Peyer's patch (tissue), 4 donors: Measurements from ENCODE around the gene TMPRSS3. TPM values are rescaled to one million over a fixed set of nuclear protein-coding genes. Genes with fewer than 3 reads are reported as not detected.

Experiments used
- DNase-seq, 3 donors: peaks; one replicate each; pipeline ENCODE4 v3.0.0-alpha.2; 2017 to 2019
- H3K27ac ChIP-seq, 4 donors: fragments of 200-600 bp; sonication (generic); one replicate each; pipeline ENCODE4 v1.5.1; 2016 to 2019
- H3K27me3 ChIP-seq, 2 donors: fragments of 200-600 bp; sonication (generic); one replicate each; pipeline ENCODE4 v1.5.1; 2019
- H3K36me3 ChIP-seq, 3 donors: fragments of 200-600 bp; sonication (generic); one replicate each; pipeline ENCODE4 v1.5.1; 2016 to 2019
- H3K4me1 ChIP-seq, 4 donors: fragments of 200-600 bp; sonication (generic); one replicate each; pipeline ENCODE4 v1.5.1; 2016 to 2019
- H3K4me3 ChIP-seq, 4 donors: fragments of 200-600 bp; sonication (generic); 1 replicate in 3 of 4; 2 replicates in 1 of 4; pipeline ENCODE4 v1.5.1; 2016 to 2019; ENCODE audit warnings: mild to moderate bottlenecking in 1 of 4
- H3K9me3 ChIP-seq, 4 donors: fragments of 200-600 bp; sonication (generic); one replicate each; pipeline ENCODE4 v1.5.1; 2016 to 2019; ENCODE audit warnings: mild to moderate bottlenecking in 1 of 4
- POLR2A ChIP-seq, 2 donors: fragments of 450-650 bp; IDR thresholded peaks; one replicate each; pipeline ENCODE4 v1.5.1; 2017; ENCODE audit warnings: antibody characterized with exemption in 2 of 2, mild to moderate bottlenecking in 2 of 2, moderate library complexity in 2 of 2
- total RNA-seq, 4 donors: library from RNA; depleted of rRNA; stranded (reverse); fragments of >200 nt; gene quantifications; one replicate each; pipeline ENCODE4 v1.1.0, GENCODE V29; 2016
- TF ChIP-seq, protein P1 (sequence below), 6 experiments: fragments of 450-650 bp in 4 of 6; fragments of 200-600 bp in 2 of 6; sonication (generic) in 1 of 6; IDR thresholded peaks; one replicate each; pipeline ENCODE4 v1.5.1; 2017 to 2019; ENCODE audit warnings: antibody characterized with exemption in 6 of 6, mild to moderate bottlenecking in 3 of 6, moderate library complexity in 1 of 6

TMPRSS3 gene
- total RNA-seq, 4 donors from 2014 or later: 0.54 to 2.5 TPM; not detected in 2

DNA sequence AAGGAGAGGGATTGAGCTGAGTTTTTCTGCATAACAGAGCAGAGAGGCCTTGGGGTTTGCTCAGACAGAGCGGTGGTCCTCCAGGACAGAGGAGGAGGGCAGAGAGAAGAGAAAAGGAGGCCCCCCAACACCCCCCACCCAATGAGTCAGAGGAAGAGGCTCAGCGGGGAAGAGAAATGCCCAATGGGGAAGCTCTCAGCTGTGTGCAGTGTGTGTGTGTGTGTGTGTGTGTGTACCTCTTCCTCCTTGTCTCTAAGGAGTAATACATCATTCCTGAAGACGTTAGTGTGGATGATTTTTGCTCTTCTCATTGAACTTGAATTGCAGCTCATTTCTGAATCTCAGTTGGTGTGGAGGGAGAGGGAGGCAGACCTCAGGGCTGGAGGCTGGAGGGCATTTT is 8.7 kb downstream of the TMPRSS3 start:
- Histone ChIP-seq H3K27ac (no peak overlapping the region), H3K27me3 (no peaks in the 10 kb centered on the region), H3K36me3 (no peaks in the 10 kb centered on the region), H3K9me3 (no peaks in the 10 kb centered on the region), H3K4me1 (peaks cover 0 to 16% (median 4%) of the 10 kb centered on the region in 4 donors), H3K4me3 (no peak overlapping the region)
- no peak for DNase-seq
- TF ChIP-seq, protein P1, sequence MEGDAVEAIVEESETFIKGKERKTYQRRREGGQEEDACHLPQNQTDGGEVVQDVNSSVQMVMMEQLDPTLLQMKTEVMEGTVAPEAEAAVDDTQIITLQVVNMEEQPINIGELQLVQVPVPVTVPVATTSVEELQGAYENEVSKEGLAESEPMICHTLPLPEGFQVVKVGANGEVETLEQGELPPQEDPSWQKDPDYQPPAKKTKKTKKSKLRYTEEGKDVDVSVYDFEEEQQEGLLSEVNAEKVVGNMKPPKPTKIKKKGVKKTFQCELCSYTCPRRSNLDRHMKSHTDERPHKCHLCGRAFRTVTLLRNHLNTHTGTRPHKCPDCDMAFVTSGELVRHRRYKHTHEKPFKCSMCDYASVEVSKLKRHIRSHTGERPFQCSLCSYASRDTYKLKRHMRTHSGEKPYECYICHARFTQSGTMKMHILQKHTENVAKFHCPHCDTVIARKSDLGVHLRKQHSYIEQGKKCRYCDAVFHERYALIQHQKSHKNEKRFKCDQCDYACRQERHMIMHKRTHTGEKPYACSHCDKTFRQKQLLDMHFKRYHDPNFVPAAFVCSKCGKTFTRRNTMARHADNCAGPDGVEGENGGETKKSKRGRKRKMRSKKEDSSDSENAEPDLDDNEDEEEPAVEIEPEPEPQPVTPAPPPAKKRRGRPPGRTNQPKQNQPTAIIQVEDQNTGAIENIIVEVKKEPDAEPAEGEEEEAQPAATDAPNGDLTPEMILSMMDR (IDR thresholded peaks at IDR 0.05): no peak
- no peak for TF ChIP-seq POLR2A (IDR thresholded peaks at IDR 0.05)

DNA sequence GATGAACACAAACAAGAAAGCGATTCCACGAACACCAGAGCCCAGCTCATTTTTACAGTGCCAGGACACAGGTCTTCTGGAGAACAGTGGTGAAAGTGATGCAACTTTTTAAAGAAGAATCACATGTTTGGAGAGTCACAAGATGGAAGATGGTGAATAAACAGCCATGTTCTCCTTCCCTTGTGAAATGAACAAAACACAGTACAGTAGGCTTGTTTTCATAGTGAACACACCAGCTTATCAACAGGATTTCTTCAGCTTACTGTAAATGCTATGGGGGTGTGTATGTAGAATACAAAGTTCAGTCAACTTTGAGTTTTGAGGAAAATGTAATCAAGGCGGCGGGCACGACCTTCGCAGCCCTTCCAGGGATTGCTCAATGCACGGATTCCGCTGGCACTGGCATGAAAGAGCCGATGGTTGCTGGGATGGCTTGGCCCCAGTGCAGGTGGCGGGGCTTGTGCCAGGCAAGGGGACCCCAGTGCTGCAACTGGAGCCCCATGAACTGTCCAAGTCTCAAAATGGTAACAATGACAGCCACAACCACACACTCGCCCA is 9.7 kb downstream of the TMPRSS3 start:
- Histone ChIP-seq H3K27ac (peak overlapping the region in 2 of 4 donors; percentile 54 to 77), H3K4me1 (peaks cover 0 to 16% (median 4%) of the 10 kb centered on the region in 4 donors), H3K4me3 (no peak overlapping the region), H3K9me3 (peaks cover 0 to 4% (median 0%) of the 10 kb centered on the region in 4 donors), H3K36me3 (no peaks in the 10 kb centered on the region), H3K27me3 (no peaks in the 10 kb centered on the region)
- DNase-seq: peak in 2 of 3 donors; percentile 71 to 77
- TF ChIP-seq POLR2A (IDR thresholded peaks at IDR 0.05): no peak
- TF ChIP-seq, protein P1 (IDR thresholded peaks at IDR 0.05): no peak

- Histone ChIP-seq H3K9me3 (peaks cover 0 to 4% (median 0%) of the 10 kb centered on the region in 4 donors), H3K4me1 (peaks cover 0 to 16% (median 4%) of the 10 kb centered on the region in 4 donors), H3K36me3 (no peaks in the 10 kb centered on the region), H3K4me3 (no peak overlapping the region), H3K27me3 (no peaks in the 10 kb centered on the region), H3K27ac (peak overlapping the region in 2 of 4 donors; percentile 54 to 77)
- TF ChIP-seq, protein P1 (IDR thresholded peaks at IDR 0.05): no peak
- no peak for TF ChIP-seq POLR2A (IDR thresholded peaks at IDR 0.05)
- peak in 1 of 3 donors; percentile 28 for DNase-seq
Observed at GRCh38 chr21:42385619-42386018, 10.2 kb downstream of the TMPRSS3 start.

DNA sequence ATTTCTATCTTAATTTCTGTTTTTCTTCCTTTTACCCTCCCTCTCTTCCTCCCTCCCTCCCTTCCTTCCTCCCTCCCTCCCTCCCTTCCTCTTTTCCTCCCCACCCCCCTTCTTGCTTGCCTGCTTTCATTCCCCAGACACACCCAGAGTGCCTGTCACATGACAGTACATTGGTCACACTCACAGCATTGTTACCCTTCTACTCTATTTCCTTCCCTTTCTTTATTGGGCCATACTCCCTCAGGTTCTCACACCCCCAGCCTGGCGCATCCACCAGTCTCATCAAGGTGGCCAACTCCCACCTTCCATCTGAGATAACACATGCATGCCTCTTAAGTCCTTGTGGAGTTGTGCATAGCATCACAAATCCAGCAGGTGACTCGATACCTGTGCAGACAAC is 10.9 kb downstream of the TMPRSS3 start:
- peak overlapping the region in 2 of 4 donors; percentile 57 to 77 for H3K27ac ChIP-seq
- DNase-seq: peak in 2 of 3 donors; percentile 58 to 78
- peaks cover 0 to 4% (median 0%) of the 10 kb centered on the region in 4 donors for H3K9me3 ChIP-seq
- no peaks in the 10 kb centered on the region for H3K27me3 ChIP-seq
- TF ChIP-seq, protein P1 (IDR thresholded peaks at IDR 0.05): no peak
- TF ChIP-seq POLR2A (IDR thresholded peaks at IDR 0.05): no peak
- no peak overlapping the region for H3K4me3 ChIP-seq
- peaks cover 0 to 16% (median 4%) of the 10 kb centered on the region in 4 donors for H3K4me1 ChIP-seq
- no peaks in the 10 kb centered on the region for H3K36me3 ChIP-seq

DNA sequence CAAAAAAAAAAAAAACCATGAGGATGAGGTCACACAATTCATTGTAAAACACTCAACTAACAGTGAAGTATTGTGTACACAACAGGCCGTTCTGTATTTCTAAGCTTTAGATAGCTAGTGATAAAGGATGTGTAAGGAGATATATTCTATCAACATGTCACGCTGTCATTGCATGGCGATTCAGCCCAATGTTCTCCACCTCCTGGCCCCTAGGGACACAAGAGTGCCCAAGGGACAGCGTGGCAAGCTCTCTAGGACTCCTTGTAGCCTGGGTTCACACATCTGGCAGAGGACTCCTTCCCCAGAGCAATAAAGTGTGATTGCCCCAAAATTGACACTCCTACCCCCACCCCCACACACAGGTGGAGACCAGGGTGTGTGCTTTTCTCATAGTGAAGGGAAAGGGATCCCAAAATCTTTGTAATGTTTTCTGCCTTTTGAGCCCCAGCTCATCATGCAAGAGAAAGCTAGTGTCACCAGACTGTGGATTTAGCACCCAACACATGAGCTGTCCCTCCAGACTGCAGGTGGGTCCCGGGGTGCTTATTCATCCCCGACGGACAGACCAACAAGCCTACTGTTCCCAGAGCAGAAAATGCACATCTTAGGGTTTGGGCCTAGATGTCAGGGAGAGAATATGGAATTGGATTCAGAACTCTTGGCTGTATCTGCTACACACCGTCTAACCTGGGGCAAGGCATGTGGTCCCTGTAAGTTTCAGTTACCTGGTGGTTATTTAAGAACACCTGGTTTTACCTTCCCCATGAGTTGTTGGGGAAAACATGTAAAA is 11.5 kb downstream of the TMPRSS3 start:
- H3K4me1 ChIP-seq: peaks cover 0 to 16% (median 4%) of the 10 kb centered on the region in 4 donors
- peak in 1 of 3 donors; percentile 41 for DNase-seq
- peak overlapping the region in 2 of 4 donors; percentile 57 to 77 for H3K27ac ChIP-seq
- H3K9me3 ChIP-seq: peaks cover 0 to 4% (median 0%) of the 10 kb centered on the region in 4 donors
- TF ChIP-seq, protein P1 (IDR thresholded peaks at IDR 0.05): peak in 3 of 6 experiments; percentile 9 to 22 (median 15)
- TF ChIP-seq POLR2A (IDR thresholded peaks at IDR 0.05): no peak
- no peaks in the 10 kb centered on the region for H3K27me3 ChIP-seq
- no peaks in the 10 kb centered on the region for H3K36me3 ChIP-seq
- no peak overlapping the region for H3K4me3 ChIP-seq
